ENCODE measurements around the gene SUGCT. TPM values are rescaled to one million over a fixed set of nuclear protein-coding genes. Genes with fewer than 3 reads are reported as not detected.

Gene SUGCT
- total RNA-seq, 3 donors from 2014 or later: 7.6 to 19.1 (median 10.1) TPM

- H3K4me3 ChIP-seq: no peak overlapping the region
- no peaks in the 10 kb centered on the region for H3K36me3 ChIP-seq (ENCODE audit: low read depth)
- H3K9me3 ChIP-seq: no peaks in the 10 kb centered on the region
- H3K4me1 ChIP-seq (ENCODE audit: low read depth): no peaks in the 10 kb centered on the region
- intact Hi-C loops (cut with DNase I, micrococcal nuclease): no loop called here
- ATAC-seq: no peak
- TF ChIP-seq CTCF (IDR thresholded peaks at IDR 0.05): no peak
- no peak for DNase-seq
Measured at GRCh38 chr7:40777730-40778312, 643.0 kb downstream of the SUGCT start.

GRCh38 chr7:40780460-40780859, 645.7 kb downstream of the SUGCT start:
- H3K4me3 ChIP-seq: no peak overlapping the region
- DNase-seq (no peak), ATAC-seq (no peak)
- H3K9me3 ChIP-seq: no peaks in the 10 kb centered on the region
- no peaks in the 10 kb centered on the region for H3K36me3 ChIP-seq (ENCODE audit: low read depth)
- no peak for TF ChIP-seq CTCF (IDR thresholded peaks at IDR 0.05)
- H3K4me1 ChIP-seq (ENCODE audit: low read depth): no peaks in the 10 kb centered on the region
- intact Hi-C loops (cut with DNase I, micrococcal nuclease): no loop called here

- Histone ChIP-seq H3K9me3 (no peaks in the 10 kb centered on the region), H3K4me1 (ENCODE audit: low read depth) (no peaks in the 10 kb centered on the region), H3K4me3 (no peak overlapping the region), H3K36me3 (ENCODE audit: low read depth) (no peaks in the 10 kb centered on the region)
- intact Hi-C loops (cut with DNase I, micrococcal nuclease): no loop called here
- DNase-seq: no peak
- no peak for TF ChIP-seq CTCF (IDR thresholded peaks at IDR 0.05)
- no peak for ATAC-seq
Measured at GRCh38 chr7:40782836-40783235, 648.0 kb downstream of the SUGCT start.

GRCh38 chr7:40784176-40784575, 649.4 kb downstream of the SUGCT start:
- Histone ChIP-seq H3K4me1 (ENCODE audit: low read depth) (no peaks in the 10 kb centered on the region), H3K36me3 (ENCODE audit: low read depth) (no peaks in the 10 kb centered on the region), H3K9me3 (no peaks in the 10 kb centered on the region), H3K4me3 (no peak overlapping the region)
- intact Hi-C loops (cut with DNase I, micrococcal nuclease): no loop called here
- ATAC-seq (no peak), DNase-seq (no peak)
- no peak for TF ChIP-seq CTCF (IDR thresholded peaks at IDR 0.05)

- ATAC-seq: no peak
- Histone ChIP-seq H3K4me3 (no peak overlapping the region), H3K36me3 (ENCODE audit: low read depth) (no peaks in the 10 kb centered on the region), H3K9me3 (no peaks in the 10 kb centered on the region), H3K4me1 (ENCODE audit: low read depth) (no peaks in the 10 kb centered on the region)
- DNase-seq: no peak
- intact Hi-C loops (cut with DNase I, micrococcal nuclease): no loop called here
- no peak for TF ChIP-seq CTCF (IDR thresholded peaks at IDR 0.05)
Measured at GRCh38 chr7:40786909-40787308, 652.1 kb downstream of the SUGCT start.

- ATAC-seq (no peak), DNase-seq (no peak)
- Histone ChIP-seq H3K4me1 (ENCODE audit: low read depth) (no peaks in the 10 kb centered on the region), H3K36me3 (ENCODE audit: low read depth) (no peaks in the 10 kb centered on the region), H3K9me3 (no peaks in the 10 kb centered on the region), H3K4me3 (no peak overlapping the region)
- intact Hi-C loops (cut with DNase I, micrococcal nuclease): no loop called here
- no peak for TF ChIP-seq CTCF (IDR thresholded peaks at IDR 0.05)
Measured at GRCh38 chr7:40793132-40793531, 658.3 kb downstream of the SUGCT start.
